HG03565 (cell line): ENCODE results near the gene ECE2.

Experiments used
- ATAC-seq: cut with Tn5 transposase; IDR thresholded peaks from one replicate; pipeline ENCODE4 v1.9.1; 2021; ENCODE audit warnings: mild to moderate bottlenecking, moderate library complexity; ENCODE audit not compliant: unreplicated experiment

ECE2 gene

GRCh38 chr3:184308744-184309143 lies 32.9 kb downstream of the ECE2 start:
- ATAC-seq = no peak

GRCh38 chr3:184311633-184312032 lies 35.8 kb downstream of the ECE2 start:
- no peak for ATAC-seq

GRCh38 chr3:184314363-184314699 lies 38.5 kb downstream of the ECE2 start, which contains the start of gene EIF4G1:
Gene EIF4G1, plus strand, starts transcription at chr3:184314606. Its CDS starts 1,191 bp downstream, at chr3:184315797.
- peak; percentile 86 for ATAC-seq

GRCh38 chr3:184314700-184315542 lies 39.1 kb downstream of the ECE2 start:
- peak; percentile 29 for ATAC-seq

GRCh38 chr3:184315543-184315867 lies 39.7 kb downstream of the ECE2 start:
- ATAC-seq = no peak

GRCh38 chr3:184315871-184316661 lies 40.2 kb downstream of the ECE2 start:
- no peak for ATAC-seq

GRCh38 chr3:184316792-184317191 lies 41.0 kb downstream of the ECE2 start:
- ATAC-seq = no peak

GRCh38 chr3:184317201-184317600 lies 41.4 kb downstream of the ECE2 start:
- ATAC-seq = no peak

GRCh38 chr3:184320104-184320445 lies 44.3 kb downstream of the ECE2 start:
- no peak for ATAC-seq

GRCh38 chr3:184321666-184322065 lies 45.8 kb downstream of the ECE2 start:
- no peak for ATAC-seq

GRCh38 chr3:184322731-184323487 lies 47.1 kb downstream of the ECE2 start:
- ATAC-seq = no peak

GRCh38 chr3:184323696-184324095 lies 47.9 kb downstream of the ECE2 start:
- no peak for ATAC-seq

- no peak for ATAC-seq
Measured at GRCh38 chr3:184325269-184325668, 49.4 kb downstream of the ECE2 start.

- no peak for ATAC-seq
Measured at GRCh38 chr3:184325715-184326369, 50.0 kb downstream of the ECE2 start.

- ATAC-seq = no peak
Measured at GRCh38 chr3:184327171-184327570, 51.3 kb downstream of the ECE2 start.

GRCh38 chr3:184328516-184328915 lies 52.7 kb downstream of the ECE2 start:
- no peak for ATAC-seq

- no peak for ATAC-seq
Measured at GRCh38 chr3:184332370-184333090, 56.7 kb downstream of the ECE2 start.

- ATAC-seq = no peak
Measured at GRCh38 chr3:184333190-184333589, 57.4 kb downstream of the ECE2 start.

GRCh38 chr3:184333700-184334099 lies 57.9 kb downstream of the ECE2 start:
- ATAC-seq = no peak

- ATAC-seq = no peak
Measured at GRCh38 chr3:184334470-184335158, 58.8 kb downstream of the ECE2 start.
